ENCODE data around the gene PDK1.

The PDK1 gene

DNA sequence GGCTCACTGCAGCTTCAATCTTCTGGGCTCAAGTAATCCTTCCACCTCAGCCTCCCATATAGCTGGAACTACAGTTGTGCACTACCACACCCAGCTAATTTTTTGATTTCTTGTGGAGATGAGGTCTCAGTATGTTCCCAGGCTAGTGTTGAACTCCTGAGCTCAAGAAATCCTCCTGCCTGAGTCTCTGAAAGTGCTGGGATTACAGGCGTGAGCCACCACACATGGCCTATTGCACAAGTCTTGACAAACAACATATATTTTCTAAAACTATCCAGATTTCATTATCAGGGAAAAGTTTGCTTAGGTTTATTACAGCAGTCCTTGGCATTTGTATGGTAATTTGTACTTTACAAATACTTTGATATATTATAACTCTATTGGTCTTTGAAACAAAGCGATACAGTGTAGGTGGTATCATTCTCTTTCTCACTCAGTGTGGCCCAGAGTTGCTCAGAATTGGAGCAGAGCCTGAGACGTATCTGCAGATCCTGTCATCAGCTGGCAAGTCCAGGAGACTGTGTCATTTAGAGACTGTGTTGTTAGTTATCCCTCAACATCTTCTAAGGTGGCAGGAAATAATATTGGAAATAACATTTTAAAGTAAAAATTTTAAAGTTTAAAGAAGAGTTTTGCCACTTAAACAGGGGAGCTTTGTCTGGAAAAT lies 41.4 kb downstream of the PDK1 start:
- no peak for DNase-seq (ENCODE audit: low read depth)

DNA sequence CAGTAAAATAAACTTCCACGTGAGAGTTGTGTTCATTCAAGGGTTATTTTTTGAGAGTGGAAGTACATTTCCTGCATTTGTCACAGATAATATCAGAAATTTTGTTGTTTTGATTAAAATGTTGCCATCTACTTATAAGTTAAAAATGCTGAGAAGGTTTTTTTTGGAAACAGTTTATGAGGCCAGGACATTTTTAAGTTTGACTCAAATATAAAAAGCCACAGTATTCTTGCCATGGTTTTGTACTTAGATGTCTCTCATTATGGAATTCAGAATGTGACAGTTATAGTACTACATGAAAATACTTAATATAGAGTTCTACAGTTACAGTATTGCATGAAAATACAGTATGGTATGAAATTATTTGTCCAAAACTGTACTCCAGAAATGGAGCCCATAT lies 44.1 kb downstream of the PDK1 start:
- no peak for DNase-seq (ENCODE audit: low read depth)

DNA sequence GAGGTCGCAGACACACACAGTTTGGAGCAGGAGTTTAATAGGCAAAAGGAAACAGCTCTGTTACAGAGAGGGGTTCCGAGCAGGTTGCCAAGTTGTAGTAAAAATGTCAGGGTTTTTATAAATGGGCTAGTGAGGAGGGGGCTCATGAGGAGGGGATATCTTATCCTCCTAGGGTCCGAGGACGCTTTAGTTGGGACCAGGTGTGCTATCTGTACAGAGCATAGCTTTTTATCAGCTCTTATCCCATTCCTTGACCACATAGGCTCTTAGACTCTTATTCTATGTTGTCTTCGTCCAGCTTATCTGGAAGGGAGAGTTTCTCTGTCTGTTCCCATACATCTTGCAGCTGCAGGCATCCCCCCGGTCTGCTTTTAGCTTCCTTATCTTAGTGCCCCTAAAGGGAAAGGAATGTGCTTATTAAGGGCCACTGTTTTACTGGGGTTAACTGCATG lies 44.7 kb downstream of the PDK1 start:
- no peak for DNase-seq (ENCODE audit: low read depth)

DNA sequence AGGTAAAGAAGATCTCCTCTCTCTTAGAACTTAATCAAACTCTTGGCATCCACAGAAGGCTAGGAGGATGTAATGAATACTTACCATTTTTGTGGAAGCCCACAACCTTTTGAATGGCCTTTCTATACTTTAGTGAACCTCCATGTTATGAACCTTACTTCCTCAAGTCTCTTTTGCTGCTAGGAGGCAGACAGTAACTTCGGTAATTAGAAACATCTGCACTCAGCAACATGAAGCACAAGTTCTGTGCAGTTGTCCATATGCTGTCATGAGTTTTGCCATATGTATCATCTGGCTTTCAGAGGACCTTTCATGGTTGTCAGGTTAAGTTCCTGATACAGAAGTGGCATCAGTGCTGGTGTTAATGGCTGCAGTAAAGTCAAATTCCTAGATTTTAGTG lies 50.4 kb downstream of the PDK1 start:
- DNase-seq (ENCODE audit: low read depth): no peak

DNA sequence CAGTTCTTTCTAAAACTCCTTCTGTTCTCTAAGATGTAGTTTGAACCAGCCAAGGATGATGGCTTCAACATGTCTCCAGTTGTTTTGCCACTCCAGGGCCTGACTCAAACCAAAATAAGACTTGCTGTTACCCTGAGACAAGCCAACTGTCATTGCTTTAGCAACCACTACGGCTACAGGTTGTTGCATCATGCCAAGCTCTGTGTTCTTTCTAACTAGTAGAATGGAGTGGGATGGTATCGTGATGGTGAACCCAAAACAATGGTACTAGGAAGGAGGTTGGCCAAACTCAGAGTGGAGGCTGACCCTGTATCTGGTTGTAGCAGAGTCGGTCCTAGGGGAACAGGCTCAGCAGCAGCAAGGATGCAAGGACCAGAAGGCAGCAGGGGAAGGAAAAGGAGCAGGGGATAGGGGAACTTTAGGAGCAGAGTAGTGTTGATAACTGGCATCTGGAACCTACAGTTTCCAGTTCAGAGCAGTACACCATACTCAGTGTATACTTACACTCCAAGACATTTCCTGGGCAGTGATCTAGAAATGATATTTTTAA lies 51.6 kb downstream of the PDK1 start:
- no peak for DNase-seq (ENCODE audit: low read depth)

DNA sequence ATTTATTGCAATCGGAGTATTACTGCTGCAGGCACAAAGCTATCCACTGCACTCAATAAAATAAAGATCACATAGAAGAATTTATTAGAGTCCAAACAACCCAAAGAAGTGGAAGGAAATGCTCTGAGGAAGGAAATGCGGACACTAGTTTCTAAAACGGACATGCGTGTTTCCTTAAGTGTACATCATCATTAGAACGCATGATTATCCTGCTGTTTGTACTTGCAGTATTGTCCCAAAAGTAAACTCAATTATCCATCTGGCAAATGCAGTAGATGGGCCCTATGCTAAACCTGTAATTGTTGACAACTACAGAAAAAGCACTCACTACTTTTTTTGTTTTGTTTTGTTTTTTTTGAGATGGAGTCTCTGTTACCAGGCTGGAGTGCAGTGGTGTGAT lies 53.6 kb downstream of the PDK1 start:
- DNase-seq (ENCODE audit: low read depth): no peak

DNA sequence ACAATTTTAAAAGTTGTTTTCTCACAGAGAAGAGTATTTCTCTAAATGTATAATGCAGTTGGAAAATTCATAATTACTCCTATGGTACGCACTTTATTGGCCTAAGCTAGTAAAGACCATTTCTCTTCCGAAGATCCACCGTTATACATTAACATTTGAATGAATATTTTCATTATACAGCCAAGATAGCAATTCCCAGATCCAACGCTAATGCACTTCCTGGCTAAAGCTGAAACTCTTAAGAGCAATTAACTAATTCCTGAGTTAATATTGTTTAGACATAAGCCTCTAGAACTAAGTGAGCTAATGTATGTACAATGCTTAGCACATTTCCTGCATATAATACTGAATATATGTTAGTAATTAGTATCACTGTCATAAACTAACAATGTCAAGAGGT lies 56.2 kb downstream of the PDK1 start:
- DNase-seq (ENCODE audit: low read depth): no peak

DNA sequence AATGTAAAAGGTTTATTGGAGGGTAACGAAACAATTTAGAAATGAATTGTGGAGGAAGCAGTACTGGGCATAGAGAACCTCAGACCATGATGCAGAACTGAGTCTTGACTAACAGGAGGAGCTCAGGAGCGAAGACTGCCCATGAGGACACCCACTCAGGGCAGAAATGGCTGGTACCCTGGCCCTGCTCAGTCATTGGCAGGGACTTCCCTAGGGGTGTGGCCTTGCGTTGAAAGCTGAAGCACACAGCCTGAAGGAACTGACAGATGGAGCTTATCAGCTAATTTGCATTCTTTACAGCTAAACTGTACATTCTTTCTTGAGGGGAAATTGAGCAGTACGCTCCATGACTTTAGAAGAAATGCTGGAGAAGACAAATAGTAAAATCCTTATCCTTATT lies 57.1 kb downstream of the PDK1 start:
- DNase-seq (ENCODE audit: low read depth): no peak

DNA sequence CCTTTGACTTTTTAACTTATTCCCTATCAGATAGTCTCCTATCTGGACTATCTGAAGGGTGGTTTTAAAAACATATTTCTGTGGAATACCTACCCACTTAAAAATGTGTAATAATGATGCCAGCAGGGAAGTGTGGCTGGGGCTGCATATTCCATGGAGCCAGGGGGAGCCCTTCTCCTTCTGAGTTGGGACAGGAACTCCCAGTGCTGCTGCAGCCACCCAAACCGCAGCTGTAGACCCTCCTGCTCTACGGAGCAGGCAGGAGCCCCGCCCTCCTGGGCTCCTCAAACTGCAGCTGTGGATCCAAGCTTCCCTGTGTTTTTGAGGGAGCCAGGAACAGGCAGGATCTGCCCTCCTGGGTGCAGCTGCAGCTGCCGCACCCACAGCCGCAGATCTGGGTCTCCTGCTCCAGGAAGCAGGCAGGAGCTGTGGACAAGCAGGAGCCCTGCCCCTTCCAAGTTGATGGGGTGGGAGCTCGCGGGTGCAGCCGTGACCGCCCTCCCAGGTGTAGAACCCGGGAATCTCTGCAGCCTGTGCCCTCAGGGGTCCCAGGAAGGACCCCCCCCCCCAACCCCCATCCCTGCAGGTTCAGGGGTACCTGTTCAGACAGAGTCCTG lies 57.8 kb downstream of the PDK1 start:
- no peak for DNase-seq (ENCODE audit: low read depth)

DNA sequence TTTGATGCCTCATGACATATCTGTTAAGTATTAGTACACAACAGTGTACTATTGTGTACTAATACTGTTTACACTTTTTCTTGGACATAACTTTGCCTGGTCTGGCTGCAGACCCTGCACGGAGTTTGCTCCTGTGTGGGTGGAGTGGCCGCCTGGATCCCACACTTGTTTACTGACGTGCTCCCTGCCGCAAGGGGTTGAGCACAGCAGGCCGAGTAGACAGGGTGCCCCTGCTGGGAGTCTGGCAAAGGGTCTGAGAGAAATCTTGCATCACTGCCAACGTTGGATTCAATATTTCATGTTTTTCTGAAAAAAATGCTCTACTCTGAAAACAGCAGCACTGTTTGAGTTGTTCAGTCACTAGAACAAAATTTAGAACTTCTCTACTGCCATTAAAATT lies 59.0 kb downstream of the PDK1 start:
- no peak for DNase-seq (ENCODE audit: low read depth)

DNA sequence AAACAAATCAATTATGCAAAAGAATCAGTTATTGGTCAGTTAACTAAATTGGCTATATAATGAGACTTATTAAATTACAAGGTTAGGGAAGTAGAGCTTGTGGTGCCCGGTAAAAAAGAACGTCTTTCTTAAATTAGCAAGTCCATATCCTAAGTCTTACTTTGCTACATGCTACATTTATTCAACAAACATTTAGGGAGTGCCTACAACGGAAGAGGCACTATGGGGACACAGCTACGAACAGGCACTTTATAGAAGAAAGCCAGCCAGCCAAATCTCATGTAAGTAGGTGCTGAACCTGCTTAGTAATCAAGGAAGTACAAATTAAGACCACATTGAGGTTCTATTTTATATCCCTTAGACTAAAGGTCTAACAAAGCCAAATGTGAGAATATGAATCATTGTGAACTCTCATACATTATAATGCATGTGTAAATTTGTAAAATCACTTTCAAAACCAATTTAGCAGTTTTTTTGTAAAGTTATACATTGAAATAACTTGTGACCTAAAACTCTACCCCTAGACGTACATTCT lies 59.9 kb downstream of the PDK1 start:
- DNase-seq (ENCODE audit: low read depth): no peak

DNA sequence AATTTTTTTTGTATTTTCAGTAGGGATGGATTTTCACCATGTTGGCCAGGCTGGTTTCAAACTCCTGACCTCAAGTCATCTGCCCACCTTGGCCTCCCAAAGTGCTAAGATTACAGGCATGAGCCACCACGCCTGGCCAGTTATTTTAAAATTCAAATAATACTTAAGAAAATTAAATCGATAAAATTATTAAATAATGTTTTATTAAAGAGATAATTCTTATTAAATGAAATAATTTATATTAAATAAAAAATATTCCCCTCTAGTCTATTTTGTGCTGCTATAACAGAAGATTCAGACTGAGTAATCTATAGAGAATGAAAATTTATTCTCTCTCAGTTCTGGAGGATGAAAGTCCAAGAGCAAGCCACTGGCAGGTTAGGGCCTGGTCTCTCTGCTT lies 61.2 kb downstream of the PDK1 start:
- no peak for DNase-seq (ENCODE audit: low read depth)

DNA sequence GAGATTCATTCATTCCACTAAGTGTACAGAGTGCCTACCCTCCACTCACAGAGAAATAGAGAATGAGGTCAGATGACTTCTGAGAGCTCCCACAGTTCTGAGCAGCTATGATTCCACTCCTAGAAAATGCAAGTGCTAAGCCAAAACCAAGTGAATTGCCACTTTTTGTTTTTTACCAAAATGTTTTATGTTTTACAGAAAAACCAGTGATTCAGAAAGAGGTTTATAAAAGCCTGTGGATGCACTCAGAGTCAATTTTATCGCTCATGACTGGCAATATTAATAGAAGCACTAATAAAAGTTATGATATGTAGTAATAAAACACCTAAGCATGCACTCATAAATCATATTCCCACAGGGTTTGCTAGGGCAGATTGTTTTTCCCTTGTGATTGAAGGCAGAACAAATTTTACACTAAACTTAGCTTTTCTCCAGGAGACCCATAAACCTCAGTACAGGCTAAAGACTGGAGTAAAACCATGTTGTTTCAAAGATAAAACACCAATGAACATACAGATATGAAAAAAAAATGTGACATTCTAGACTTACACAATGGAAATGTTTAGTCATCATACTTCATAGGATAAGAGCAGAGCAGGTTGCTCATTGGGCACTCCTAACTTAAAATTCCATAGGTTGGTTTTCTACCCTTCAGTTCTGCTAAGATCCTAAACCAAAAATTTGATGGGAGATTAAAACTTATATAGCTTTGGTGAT lies 67.5 kb downstream of the PDK1 start:
- DNase-seq (ENCODE audit: low read depth): peak; percentile 53

DNA sequence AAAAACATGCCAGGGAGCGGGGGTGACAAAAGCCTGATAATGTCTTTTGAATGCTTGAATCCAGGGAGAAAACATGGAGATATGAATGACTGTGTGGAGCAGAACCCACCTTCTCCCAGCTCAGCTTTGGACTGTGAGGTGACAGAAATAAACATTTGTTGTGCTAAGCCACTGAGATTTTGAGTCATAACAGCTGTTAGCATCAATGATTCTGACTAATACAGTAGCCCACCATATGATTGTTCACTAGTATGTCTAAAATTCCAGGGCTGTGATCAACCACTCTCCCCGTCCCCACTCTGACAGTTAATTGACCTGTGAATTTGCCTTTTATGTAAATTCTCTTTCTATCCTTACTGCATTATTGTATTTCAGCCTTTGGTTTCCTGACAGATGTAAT lies 69.1 kb downstream of the PDK1 start:
- DNase-seq (ENCODE audit: low read depth): no peak

DNA sequence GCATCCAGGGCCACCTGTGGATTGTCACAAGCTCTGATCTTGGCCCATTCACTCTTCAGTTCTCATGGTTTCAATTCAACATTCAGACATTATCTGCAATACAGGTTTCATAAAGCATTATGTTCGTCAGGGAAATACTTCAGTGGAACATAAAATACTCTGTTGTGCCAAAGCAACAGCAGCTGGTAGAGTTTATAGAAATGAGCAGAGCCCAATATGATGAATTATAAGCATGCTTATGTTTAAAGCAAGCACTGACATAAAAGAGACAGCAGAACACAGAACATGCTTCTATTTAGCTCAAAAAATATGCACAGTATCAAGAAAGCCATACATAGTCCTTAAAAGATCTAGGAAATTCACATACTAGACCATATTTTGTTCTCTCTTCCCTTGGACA lies 71.3 kb downstream of the PDK1 start:
- DNase-seq (ENCODE audit: low read depth): no peak

DNA sequence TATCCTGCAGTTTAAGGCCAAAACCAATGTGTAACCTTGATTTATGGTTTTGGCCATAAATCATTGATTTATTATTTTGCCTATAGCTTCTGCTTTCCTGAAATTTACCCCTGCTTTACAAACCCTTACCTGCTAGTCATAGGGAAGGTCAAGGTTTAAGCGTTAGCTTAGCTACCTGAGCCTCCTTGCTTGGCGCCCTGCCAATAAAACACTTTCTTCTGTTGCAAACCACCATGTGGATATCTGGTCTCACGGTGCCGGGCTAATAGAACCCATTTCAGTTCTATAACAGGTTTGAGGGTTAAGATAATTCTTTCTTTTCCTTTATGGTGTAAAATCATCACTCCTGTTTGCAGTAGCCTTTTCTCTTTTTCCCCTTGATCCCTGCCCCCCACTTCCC lies 72.2 kb downstream of the PDK1 start:
- DNase-seq (ENCODE audit: low read depth): no peak

DNA sequence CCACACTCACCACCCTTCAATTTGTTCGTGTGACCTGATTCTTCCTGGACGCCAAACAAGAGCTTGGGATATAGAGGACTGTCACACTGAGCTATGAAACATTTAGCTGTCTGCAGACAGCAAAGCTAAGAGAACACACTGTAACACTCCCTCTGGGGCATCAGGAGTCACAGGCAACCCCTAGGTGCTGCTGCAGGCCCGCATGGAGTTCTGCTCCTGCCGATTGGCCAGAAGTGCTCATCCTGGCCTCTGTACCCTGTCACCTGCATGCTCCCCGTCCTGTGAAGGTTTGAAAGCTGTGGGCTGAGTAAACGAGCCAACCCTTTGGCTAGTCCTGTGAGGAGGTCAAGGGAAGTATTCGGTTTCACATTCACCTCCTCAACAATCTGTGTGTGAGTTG lies 73.7 kb downstream of the PDK1 start:
- DNase-seq (ENCODE audit: low read depth): no peak

DNA sequence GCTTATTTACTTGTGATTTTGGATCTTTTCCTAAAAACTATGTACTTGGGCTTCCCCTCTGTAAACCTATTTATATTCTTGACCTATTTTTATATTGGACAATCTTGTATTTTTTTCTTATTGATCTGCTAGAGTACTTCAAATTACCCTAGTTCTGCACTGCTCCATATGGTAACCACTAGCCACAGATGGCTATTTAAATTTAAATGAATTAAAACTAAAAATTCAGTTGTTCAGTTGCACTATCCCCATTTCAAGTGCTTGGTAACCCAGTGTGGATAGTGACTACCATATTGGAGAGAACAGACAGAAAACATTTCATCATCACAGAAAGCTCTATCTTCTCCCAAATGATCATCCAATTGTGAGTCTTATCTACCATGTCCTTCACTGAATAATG lies 74.3 kb downstream of the PDK1 start:
- no peak for DNase-seq (ENCODE audit: low read depth)

DNA sequence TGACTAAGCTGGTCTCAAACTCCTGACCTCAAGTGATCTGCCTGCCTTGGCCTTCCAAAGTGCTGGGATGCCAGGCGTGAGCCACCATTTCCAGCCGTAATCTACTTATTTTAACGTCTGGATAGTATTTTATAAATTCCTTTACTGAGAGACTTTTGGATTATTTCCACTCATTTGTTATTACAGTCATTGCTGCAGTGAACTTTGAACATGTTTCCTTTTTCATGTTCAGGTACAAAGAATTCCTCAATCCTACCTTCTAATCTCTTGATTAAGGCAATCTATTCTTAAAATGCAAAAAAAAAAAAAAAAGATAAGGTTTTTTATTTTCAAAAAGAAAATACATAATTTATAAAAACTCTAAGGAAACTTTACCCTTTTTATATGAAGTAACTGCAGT lies 78.6 kb downstream of the PDK1 start:
- no peak for DNase-seq (ENCODE audit: low read depth)

DNA sequence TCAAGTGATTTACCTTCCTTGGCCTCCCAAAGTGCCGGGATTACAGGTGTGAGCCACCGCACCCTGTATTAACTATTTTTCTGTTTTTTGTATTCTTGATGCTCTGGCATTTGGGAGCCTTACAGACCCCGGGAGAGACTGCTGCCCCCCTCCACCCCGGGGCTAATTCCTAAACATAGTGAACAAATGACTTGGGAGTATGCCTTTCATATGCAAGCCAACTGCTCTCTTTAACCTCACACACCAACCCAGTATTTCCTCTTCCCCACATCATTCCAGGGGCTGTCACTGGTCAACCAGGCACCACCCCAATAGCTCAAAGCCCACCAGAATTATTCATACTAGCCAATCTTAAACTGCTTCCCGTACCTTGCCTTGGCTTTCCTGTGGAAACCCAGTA lies 79.7 kb downstream of the PDK1 start:
- DNase-seq (ENCODE audit: low read depth): no peak

DNA sequence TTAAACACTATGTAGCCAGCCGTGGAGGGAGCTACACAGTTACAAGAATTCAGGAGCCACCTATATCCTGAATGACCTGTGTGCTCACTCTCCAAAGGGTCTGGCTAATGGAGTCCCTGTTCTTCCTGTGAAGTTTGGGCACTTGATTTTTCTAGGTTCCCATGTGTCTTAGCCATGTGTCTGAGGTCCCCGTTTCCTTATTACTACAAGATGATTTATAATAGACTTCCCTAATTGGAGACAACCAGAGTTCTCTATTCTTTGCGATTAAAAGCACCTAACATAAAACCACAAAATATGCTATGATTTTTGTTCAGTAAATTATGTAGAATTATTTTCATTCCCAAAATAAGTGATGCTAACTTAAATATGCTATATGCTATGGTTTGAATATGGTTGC lies 83.4 kb downstream of the PDK1 start:
- DNase-seq (ENCODE audit: low read depth): no peak

DNA sequence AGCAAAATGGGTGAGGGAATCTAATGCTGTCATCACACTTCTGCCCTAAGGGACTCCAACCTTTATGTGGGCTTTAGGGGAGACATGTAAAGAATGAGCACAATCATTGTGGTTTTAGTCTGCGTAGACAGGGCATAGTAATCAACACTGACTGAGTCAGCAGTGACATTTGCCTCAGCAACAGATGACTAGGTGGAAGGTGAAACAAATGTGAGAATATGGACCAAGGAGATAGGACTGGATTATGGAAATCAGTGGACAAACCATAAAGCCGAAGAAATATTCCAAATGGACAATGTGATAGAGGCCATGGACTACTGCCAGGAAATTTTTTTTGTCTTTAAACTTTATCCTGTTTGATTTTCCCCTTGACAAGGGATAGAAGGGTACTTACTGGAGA lies 83.9 kb downstream of the PDK1 start:
- peak; percentile 58 for DNase-seq (ENCODE audit: low read depth)

DNA sequence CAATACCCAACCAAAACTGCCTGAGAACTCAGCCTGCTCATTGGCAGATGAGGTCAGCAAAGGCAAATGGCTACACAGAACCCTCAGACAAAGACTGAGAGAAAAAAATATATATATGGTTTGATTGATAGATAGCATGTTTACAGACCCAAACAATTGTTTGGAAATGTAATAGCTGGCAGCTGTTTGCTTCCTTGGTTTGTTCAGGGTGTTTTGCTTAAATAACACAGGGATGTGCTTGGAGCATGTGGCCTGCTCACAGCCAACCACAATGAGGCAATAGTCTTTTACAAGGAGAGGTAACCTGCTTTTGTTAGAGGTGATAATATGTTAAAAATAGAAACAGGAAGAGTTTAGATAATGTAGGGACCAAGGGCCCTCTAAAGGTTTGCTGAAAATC lies 84.5 kb downstream of the PDK1 start:
- no peak for DNase-seq (ENCODE audit: low read depth)

All from GM04503 (cell line).